Epithelial cell of prostate (primary cell): ENCODE results near the gene RNF212.
"Not testable (repeated sequence)": the region's sequence is repeated elsewhere in the genome, so short reads cannot be mapped to it uniquely, and the experiment has no call there.

Source experiments
- DNase-seq: peaks from one replicate; pipeline ENCODE4 v3.0.0-alpha.2; 2011; ENCODE audit warnings: low read depth, low spot score
- H3K27ac ChIP-seq: fragments of 450-650 bp; 2 replicates; pipeline ENCODE4 v1.5.1; 2017; ENCODE audit warnings: mild to moderate bottlenecking

Gene RNF212, protein sequence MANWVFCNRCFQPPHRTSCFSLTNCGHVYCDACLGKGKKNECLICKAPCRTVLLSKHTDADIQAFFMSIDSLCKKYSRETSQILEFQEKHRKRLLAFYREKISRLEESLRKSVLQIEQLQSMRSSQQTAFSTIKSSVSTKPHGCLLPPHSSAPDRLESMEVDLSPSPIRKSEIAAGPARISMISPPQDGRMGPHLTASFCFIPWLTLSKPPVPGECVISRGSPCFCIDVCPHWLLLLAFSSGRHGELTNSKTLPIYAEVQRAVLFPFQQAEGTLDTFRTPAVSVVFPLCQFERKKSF

DNA sequence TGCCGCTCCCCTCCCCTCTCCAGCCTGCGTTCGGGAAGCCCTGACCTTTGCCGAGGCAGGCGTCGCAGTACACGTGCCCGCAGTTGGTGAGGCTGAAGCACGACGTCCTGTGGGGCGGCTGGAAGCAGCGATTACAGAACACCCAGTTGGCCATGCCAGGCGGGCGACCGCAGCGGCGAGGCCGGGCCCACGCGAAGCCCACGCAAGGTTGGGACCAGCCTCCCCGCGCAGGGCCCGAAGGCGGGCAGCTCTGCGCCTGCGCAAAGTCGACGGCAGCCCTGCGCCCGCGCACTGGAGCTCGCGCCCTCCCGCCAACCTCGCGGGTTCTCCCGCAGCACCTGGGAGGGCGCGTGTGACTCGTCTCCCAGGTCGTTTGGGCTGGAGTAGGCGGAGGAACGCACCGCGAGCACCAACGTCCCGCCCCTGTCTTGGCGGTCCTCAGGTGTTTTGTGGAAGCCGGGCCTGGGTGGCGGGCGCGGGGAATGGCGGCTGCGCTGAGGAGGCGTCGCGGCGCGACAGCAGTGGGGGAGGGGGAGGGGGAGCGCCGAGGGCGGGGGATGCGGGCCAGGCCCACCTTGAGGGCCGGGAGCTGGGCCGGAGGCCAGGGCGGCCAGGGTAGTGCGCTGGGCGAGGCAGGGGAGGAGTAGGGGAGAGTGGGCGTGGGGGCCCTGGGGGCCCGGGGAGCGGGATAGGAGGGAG lies at the start of gene RNF212:
Gene RNF212 (minus strand): TSS at position 254 of the 699 bp plus-strand sequence. CDS start 100 bp downstream, at position 154.
- H3K27ac ChIP-seq = no peak within 1 kb of the TSS
- DNase-seq = no peak

DNA sequence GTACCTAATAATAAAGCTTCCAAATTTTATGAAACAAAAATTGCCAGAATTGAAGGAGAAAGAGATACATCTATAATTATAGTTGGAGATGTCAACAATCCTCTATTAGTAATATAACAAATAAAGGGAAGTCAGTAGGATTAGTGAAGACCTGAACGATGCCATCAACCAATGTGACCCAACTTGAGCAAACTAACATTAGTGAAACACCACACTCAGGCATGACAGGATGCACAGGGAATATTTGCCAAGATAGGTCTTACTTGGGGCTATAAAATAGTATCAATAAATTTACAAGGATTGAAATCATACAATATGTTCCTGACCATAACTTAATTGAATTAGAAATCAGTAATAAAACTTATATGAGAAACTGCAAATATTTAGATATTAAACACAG lies 47.0 kb upstream of the RNF212 start:
- H3K27ac ChIP-seq = no peak overlapping the region
- no peak for DNase-seq

DNA sequence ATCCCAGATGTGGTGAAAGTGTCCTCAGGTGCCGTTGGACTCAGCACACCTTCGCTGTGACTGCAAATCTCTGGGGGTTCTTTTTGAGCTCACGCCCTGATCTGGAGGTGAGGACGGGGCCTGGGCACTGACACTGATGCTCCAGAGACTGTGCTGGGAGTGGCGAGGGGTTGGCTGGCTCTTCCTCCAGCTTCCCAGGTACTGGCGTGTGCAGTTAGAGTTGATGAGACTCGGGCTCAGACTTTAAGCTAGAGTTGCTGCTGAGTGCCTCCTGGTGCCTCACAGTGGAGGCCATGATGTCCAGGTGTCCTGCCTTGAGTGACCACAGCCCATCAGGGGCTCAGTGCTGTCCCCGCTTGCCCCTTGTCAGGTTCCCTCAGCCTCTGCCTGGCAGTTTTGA lies 42.7 kb upstream of the RNF212 start:
- no peak overlapping the region for H3K27ac ChIP-seq
- DNase-seq = no peak

DNA sequence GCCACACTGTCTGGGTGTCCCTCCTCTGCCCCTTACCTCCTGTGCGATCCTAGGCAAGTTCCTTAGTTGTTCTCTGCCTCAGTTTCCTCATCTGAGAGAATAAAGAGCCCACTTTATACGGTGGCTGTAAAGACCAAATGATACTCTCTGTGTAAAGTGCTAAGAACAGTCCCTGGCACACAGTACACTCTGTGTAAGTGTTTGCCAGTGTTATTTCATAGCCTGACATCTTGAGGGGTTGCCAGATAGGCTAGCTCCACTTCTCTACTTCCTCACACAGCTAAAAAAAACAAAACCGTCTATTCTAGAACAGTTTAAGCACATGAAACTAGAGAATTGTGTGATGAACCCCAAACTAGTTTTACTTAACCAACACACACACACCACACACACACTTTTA lies 42.0 kb upstream of the RNF212 start:
- DNase-seq = no peak

GRCh38 chr4:1154523-1155182 lies 41.3 kb upstream of the RNF212 start:
- DNase-seq = no peak
- no peak overlapping the region for H3K27ac ChIP-seq

More for the DNA sequence above, 42.0 kb upstream of the RNF212 start:
- H3K27ac ChIP-seq = no peak overlapping the region

- H3K27ac ChIP-seq = no peak overlapping the region
- no peak for DNase-seq
Observed at GRCh38 chr4:1154126-1154522, 40.8 kb upstream of the RNF212 start.

DNA sequence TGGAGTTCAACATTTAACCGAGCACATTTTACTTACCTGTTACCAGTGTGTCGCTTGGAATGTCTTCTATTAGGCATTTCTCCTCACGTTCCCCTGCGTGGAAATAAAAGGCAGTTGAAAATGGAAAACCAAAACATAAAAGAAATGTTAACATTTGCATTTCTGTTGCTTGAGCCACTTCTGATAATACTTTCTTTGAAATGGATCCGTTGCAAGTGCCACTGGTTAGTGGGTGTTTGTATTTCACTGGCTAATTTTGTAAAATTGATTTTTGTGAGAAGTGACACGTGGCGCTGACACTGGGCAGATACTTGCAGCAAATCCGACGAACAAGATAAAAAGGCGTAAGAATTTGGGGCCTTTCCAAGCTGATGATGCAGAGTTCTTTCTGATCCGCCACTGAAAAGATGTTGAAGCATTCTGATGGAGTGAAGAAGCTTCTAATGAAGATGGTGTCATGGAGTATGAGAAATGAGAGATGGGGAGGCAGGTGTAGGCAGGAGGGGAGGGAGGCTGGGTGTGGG lies 40.3 kb upstream of the RNF212 start:
- H3K27ac ChIP-seq = no peak overlapping the region
- no peak for DNase-seq

GRCh38 chr4:1152290-1152689 lies 38.9 kb upstream of the RNF212 start:
- DNase-seq = no peak
- H3K27ac ChIP-seq = no peak overlapping the region

- DNase-seq = no peak
- no peak overlapping the region for H3K27ac ChIP-seq
Observed at GRCh38 chr4:1151541-1151940, 38.2 kb upstream of the RNF212 start.

- no peak overlapping the region for H3K27ac ChIP-seq
- no peak for DNase-seq
Observed at GRCh38 chr4:1150875-1151274, 37.5 kb upstream of the RNF212 start.

GRCh38 chr4:1139860-1140259 lies 26.5 kb upstream of the RNF212 start:
- no peak overlapping the region for H3K27ac ChIP-seq
- no peak for DNase-seq

DNA sequence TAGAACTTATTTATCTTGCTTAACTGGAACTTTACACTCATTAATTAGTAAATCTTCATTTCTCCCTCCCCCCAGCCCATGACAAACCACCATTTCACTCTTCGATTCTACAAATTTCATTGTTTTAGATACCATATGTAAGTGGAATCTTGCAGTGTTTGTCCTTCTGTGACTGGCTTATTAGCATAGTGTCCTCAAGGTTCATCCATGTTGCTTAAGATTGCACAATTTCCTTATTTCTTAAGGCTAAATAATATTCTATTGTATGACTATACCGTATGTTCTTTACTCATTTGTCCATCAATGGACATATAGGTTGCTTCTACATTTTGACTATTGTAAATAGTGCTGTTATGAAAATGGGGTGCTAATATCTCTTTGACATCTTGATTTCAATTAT lies 24.5 kb upstream of the RNF212 start:
- H3K27ac ChIP-seq = no peak overlapping the region
- DNase-seq = no peak

- no peak for DNase-seq
- H3K27ac ChIP-seq = no peak overlapping the region
Observed at GRCh38 chr4:1137063-1137776, 23.9 kb upstream of the RNF212 start.

DNA sequence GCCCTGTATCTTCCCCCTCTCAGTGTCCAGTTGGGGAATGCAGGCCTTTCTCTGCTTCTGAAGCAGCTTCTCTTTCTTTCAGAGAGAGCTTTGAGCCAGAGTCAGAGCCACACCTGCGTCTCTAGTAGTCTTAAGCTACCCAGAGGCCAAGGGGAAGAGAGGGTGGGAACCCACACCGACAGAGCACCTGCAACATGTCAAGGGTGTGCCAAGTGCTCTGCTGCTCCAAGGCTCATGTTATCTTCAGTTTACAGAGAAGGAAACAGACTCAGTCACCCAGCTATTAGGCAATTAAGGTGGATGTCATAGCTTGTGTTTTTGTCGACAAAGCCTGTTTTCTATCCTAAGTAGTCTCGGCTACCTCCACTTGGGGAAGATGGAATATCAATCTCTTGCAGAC lies 22.7 kb upstream of the RNF212 start:
- no peak for DNase-seq
- no peak overlapping the region for H3K27ac ChIP-seq

DNA sequence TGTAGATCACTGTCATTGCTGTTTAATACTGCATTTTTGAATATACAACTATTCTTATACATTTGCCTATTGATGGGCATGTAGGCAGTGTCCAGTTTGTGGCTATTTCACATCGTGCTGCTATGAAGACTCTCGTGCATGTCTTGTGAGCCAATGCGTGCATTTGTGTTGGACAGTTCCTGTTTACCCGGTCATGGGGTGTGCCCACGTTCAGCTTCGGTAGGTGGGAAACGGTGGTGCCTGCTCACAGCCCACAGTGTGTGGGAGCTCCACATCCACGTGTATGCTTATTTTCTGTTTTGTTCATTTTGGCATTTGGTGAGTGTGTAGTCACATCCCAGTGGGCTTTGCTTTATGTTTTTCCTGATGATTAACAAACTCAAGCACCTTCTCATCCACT lies 19.7 kb upstream of the RNF212 start:
- no peak for DNase-seq
- no peak overlapping the region for H3K27ac ChIP-seq

DNA sequence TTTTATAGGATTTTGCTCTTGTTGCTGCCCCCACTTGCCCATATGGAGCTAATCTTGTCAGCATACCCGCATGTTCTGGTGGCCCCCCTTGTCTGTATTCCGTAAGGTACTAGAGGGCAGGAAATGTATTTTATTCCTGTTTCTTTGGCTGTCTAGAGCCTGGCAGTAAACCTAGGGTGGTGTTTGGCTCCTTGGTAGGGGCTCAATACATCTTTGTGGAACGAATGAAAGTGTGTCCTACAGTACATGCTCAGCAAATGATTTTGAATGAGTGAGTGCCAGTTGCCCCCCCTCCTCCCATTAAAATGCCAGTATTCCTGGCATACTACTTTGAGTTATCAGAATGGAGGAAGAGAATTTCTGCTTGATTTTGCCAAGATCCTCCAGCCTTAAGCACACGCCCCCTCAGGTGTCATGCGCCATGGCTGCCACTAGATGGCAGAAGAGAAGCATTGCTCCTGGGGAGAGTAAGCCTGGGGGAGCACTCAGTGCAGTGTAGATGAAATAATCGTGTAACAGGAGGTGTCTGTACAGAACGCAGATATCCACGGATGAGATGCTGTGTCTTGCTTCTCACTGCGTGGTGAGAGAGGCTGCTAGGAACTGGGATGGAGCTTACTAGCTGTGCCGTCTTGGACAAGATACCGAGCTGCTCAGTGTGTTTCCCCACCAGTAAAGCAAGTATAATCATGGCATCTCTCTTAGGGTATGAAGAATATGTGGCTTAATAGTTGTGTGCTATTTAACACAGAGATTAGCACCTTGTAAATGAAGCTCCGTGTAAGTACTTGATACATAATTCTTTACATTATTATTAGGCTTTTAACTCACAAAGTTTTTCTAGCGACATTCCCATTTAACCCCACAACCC lies 17.2 kb upstream of the RNF212 start:
- H3K27ac ChIP-seq = no peak overlapping the region
- no peak for DNase-seq

DNA sequence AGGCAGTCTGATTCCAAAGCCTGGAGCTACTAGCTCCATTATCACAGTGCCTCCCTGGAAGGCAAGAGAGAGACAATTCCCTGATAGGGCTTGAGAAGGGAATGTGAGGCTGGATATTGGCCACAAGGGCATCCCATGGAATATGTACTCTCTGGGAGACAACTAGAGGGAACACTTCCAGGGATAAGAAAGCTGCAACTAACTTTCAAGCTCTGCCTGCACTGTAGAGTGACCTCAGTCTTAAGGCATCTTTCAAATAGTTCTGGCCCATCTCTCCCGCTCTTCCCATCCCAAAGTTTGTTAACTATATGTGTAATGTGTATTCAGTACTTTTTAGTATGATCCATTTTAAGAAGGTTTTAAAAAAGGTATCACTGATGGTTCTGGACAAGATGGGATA lies 13.1 kb upstream of the RNF212 start:
- H3K27ac ChIP-seq = no peak overlapping the region
- DNase-seq = no peak

- not testable (repeated sequence) for DNase-seq, H3K27ac ChIP-seq
Observed at GRCh38 chr4:1125466-1125865, 12.1 kb upstream of the RNF212 start.

DNA sequence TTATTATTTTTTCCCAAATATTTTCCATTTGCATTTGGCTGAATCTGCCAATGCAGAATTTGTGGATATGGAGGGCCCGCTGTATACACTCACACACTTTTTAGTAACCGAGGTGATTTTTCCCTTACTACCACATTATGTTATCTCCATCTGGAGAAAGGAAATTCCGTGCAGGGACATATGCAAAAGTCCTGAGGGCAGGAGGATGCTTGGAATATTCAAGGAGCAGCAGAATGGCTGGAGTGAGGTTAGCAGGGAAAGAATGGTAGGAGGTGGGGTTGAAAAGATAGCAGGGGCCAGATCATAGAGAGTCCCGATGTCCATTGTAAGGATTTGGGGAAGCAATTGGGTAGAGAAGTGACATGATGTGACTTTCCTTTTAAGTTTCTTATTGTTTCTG lies 11.5 kb upstream of the RNF212 start:
- DNase-seq = no peak
- no peak overlapping the region for H3K27ac ChIP-seq

DNA sequence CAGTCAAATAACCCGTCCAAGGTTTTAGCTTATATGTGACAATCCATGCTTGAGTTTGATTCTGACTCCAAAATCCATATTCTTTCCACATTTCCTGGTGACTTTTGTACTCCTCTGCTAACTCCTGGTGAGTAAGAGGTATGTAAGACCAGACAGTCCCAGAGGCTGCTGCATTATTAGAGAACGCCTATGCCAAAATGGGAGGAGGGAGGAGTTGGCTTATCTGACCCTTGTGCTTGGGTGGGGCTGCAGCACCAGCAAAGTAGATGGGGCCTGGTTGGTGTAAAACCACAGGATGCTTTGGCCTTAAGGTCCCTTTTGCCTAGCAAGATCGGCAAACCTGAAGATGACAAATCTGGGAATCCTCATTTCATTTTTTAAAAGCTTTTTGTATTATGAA lies 9.1 kb upstream of the RNF212 start:
- DNase-seq = no peak
- no peak overlapping the region for H3K27ac ChIP-seq
